Measurements from ENCODE around the gene ENDOV. TPM values are rescaled to one million over a fixed set of nuclear protein-coding genes. Genes with fewer than 3 reads are reported as not detected.

The ENDOV gene
- total RNA-seq, 2 donors from 2014 or later, result 14.1 to 15.5 TPM

GRCh38 chr17:80442323-80442659, 27.3 kb downstream of the ENDOV start:
- intact Hi-C loops (cut with DNase I), result no loop called here
- DNase-seq (ENCODE audit: low spot score), result no peak

- intact Hi-C loops (cut with DNase I), result no loop called here
Observed at GRCh38 chr17:80442764-80443163, 27.8 kb downstream of the ENDOV start.

GRCh38 chr17:80443498-80443897, 28.5 kb downstream of the ENDOV start:
- intact Hi-C loops (cut with DNase I), result no loop called here

More at GRCh38 chr17:80442764-80443163, 27.8 kb downstream of the ENDOV start:
- DNase-seq (ENCODE audit: low spot score), result no peak

GRCh38 chr17:80443916-80444643, 29.1 kb downstream of the ENDOV start:
- no peak for DNase-seq (ENCODE audit: low spot score)
- intact Hi-C loops (cut with DNase I), result no loop called here

More at GRCh38 chr17:80443498-80443897, 28.5 kb downstream of the ENDOV start:
- no peak for DNase-seq (ENCODE audit: low spot score)

- intact Hi-C loops (cut with DNase I), result no loop called here
- DNase-seq (ENCODE audit: low spot score), result no peak
Observed at GRCh38 chr17:80444644-80444979, 29.6 kb downstream of the ENDOV start.

GRCh38 chr17:80445007-80445725, 30.2 kb downstream of the ENDOV start:
- intact Hi-C loops (cut with DNase I), result no loop called here
- DNase-seq (ENCODE audit: low spot score), result no peak

GRCh38 chr17:80445726-80446110, 30.8 kb downstream of the ENDOV start:
- DNase-seq (ENCODE audit: low spot score), result no peak
- intact Hi-C loops (cut with DNase I), result no loop called here

- intact Hi-C loops (cut with DNase I), result no loop called here
- no peak for DNase-seq (ENCODE audit: low spot score)
Observed at GRCh38 chr17:80446645-80447405, 31.9 kb downstream of the ENDOV start.

- no peak for DNase-seq (ENCODE audit: low spot score)
- intact Hi-C loops (cut with DNase I), result no loop called here
Observed at GRCh38 chr17:80447790-80448189, 32.8 kb downstream of the ENDOV start.

- intact Hi-C loops (cut with DNase I), result no loop called here
- no peak for DNase-seq (ENCODE audit: low spot score)
Observed at GRCh38 chr17:80449194-80449929, 34.4 kb downstream of the ENDOV start.

GRCh38 chr17:80449930-80450576, 35.1 kb downstream of the ENDOV start:
- intact Hi-C loops (cut with DNase I), result loop anchor here in 1 of 2 donors (1.0 kb wide), 1 partner anchor 35 kb away; the partner anchor contains the start of gene ENDOV
- DNase-seq (ENCODE audit: low spot score), result no peak

GRCh38 chr17:80451104-80451775, 36.3 kb downstream of the ENDOV start:
- intact Hi-C loops (cut with DNase I), result no loop called here
- DNase-seq (ENCODE audit: low spot score), result no peak

- no peak for DNase-seq (ENCODE audit: low spot score)
- intact Hi-C loops (cut with DNase I), result loop anchor here in 1 of 2 donors (1.0 kb wide), 1 partner anchor 24 kb away; no protein-coding TSS in a partner anchor
Observed at GRCh38 chr17:80452173-80452915, 37.4 kb downstream of the ENDOV start.

- no peak for DNase-seq (ENCODE audit: low spot score)
- intact Hi-C loops (cut with DNase I), result no loop called here
Observed at GRCh38 chr17:80453126-80453997, 38.4 kb downstream of the ENDOV start.

GRCh38 chr17:80453998-80454556, 39.1 kb downstream of the ENDOV start:
- DNase-seq (ENCODE audit: low spot score), result no peak
- intact Hi-C loops (cut with DNase I), result no loop called here

- intact Hi-C loops (cut with DNase I), result no loop called here
- peak; percentile 99 for DNase-seq (ENCODE audit: low spot score)
Observed at GRCh38 chr17:80454557-80455335, 39.8 kb downstream of the ENDOV start.
